Bronchial epithelial cell (primary cell): Measurements from ENCODE around the gene IQCB1. TPM values are rescaled to one million over a fixed set of nuclear protein-coding genes. Genes with fewer than 3 reads are reported as not detected.
"Not testable (repeated sequence)": the region's sequence is repeated elsewhere in the genome, so short reads cannot be mapped to it uniquely, and the experiment has no call there.

Source experiments
- DNase-seq: peaks from one replicate; pipeline ENCODE4 v3.0.0-alpha.2; 2010; ENCODE audit warnings: low read depth
- FAIRE-seq: peaks from 2 replicates; lab custom pipeline; 2011; peaks lifted over from hg19 to GRCh38; lab: Jason Lieb, UNC
- H3K27me3 ChIP-seq: 2 replicates; pipeline ENCODE4 v1.5.1; 2011; ENCODE audit warnings: low read length; ENCODE audit not compliant: control insufficient read depth, insufficient read depth
- H3K36me3 ChIP-seq: 2 replicates; pipeline ENCODE4 v1.5.1; 2011; ENCODE audit warnings: low read length; ENCODE audit not compliant: control insufficient read depth, insufficient read depth
- H3K4me3 ChIP-seq: 2 replicates; pipeline ENCODE4 v1.5.1; 2011; ENCODE audit warnings: mild to moderate bottlenecking, low read depth, low read length, control low read depth
- CTCF ChIP-seq: IDR thresholded peaks from 2 replicates; pipeline ENCODE4 v1.5.1; 2011; ENCODE audit warnings: mild to moderate bottlenecking, moderate library complexity, low read length, control low read depth, inconsistent platforms; ENCODE audit not compliant: insufficient read depth, severe bottlenecking
- total RNA-seq: library from RNA; depleted of rRNA; stranded (reverse); fragments of >200 nt; gene quantifications from 2 replicates; pipeline ENCODE4 v1.2.1, GENCODE V29; 2014

Gene IQCB1
- total RNA-seq, 1 donor from 2014 or later: 34.0 TPM

GRCh38 chr3:121781611-121782010 lies 53.2 kb downstream of the IQCB1 start:
- H3K4me3 ChIP-seq: no peak overlapping the region
- FAIRE-seq (no peak), DNase-seq (no peak)
- peaks cover 1% of the 10 kb centered on the region for H3K36me3 ChIP-seq
- TF ChIP-seq CTCF: no peak
- H3K27me3 ChIP-seq: no peaks in the 10 kb centered on the region

GRCh38 chr3:121775095-121775494 lies 59.8 kb downstream of the IQCB1 start:
- not testable (repeated sequence) for H3K4me3 ChIP-seq, DNase-seq, H3K27me3 ChIP-seq, FAIRE-seq, H3K36me3 ChIP-seq

- DNase-seq: no peak
- TF ChIP-seq CTCF: no peak
- H3K4me3 ChIP-seq: no peak overlapping the region
- H3K27me3 ChIP-seq: no peaks in the 10 kb centered on the region
- FAIRE-seq: no peak
- peaks cover 4% of the 10 kb centered on the region for H3K36me3 ChIP-seq
Observed at GRCh38 chr3:121769246-121769645, 65.6 kb downstream of the IQCB1 start.

GRCh38 chr3:121768452-121768851 lies 66.4 kb downstream of the IQCB1 start:
- TF ChIP-seq CTCF: no peak
- H3K27me3 ChIP-seq: no peaks in the 10 kb centered on the region
- H3K36me3 ChIP-seq: peaks cover 4% of the 10 kb centered on the region
- H3K4me3 ChIP-seq: no peak overlapping the region
- FAIRE-seq: no peak
- DNase-seq: no peak

GRCh38 chr3:121759541-121760202 lies 75.2 kb downstream of the IQCB1 start:
- TF ChIP-seq CTCF: no peak
- Histone ChIP-seq H3K4me3 (no peak overlapping the region), H3K36me3 (no peaks in the 10 kb centered on the region), H3K27me3 (no peaks in the 10 kb centered on the region)
- FAIRE-seq (no peak), DNase-seq (no peak)

- Histone ChIP-seq H3K36me3 (no peaks in the 10 kb centered on the region), H3K27me3 (no peaks in the 10 kb centered on the region), H3K4me3 (no peak overlapping the region)
- no peak for TF ChIP-seq CTCF
- DNase-seq (peak; percentile 14), FAIRE-seq (no peak)
Observed at GRCh38 chr3:121758727-121759450, 76.0 kb downstream of the IQCB1 start.
